Measurements from ENCODE around the gene ZNF782.

- TF ChIP-seq TAF1 (IDR thresholded peaks at IDR 0.05; ENCODE audit: borderline replicate concordance, low read depth, low read length), result no peak
- TF ChIP-seq POLR2AphosphoS5 (IDR thresholded peaks at IDR 0.05; ENCODE audit: low read depth, low read length), result no peak
- no peak for TF ChIP-seq POLR2A (IDR thresholded peaks at IDR 0.05; ENCODE audit: low read depth, low read length)
Measured at GRCh38 chr9:96856363-96857286, 2.3 kb upstream of the ZNF782 start.

All from GM12892 (cell line).